ENCODE results near the gene TNPO1. TPM values are rescaled to one million over a fixed set of nuclear protein-coding genes. Genes with fewer than 3 reads are reported as not detected.

Gene TNPO1
- total RNA-seq, 1 experiment from 2014 or later, result 185 TPM

DNA sequence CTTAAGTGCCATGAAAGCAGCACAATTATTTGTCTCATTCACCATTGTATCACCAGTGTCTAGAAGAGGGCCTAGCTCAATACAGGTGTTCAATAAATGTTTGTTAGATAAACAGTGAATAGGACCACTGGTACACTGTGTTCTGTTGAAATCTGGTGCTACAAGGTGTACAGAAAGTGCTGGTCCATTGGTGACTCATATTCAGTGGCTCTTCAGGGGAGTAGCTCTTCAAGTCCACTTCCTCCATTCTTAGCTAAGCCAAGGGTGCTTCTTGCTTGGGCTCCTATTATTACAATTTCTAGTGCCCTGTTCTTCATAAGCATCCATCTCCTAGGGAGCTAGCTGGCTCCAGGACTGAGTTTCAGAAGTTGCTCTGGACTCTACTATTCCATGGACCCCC lies 133.0 kb downstream of the TNPO1 start:
- H3K27ac ChIP-seq, result no peak overlapping the region
- DNase-seq, result no peak
- no peaks in the 10 kb centered on the region for H3K36me3 ChIP-seq (ENCODE audit: low read depth)
- H3K9me3 ChIP-seq (ENCODE audit: insufficient read depth, low read depth), result no peaks in the 10 kb centered on the region; the same call in 1 of the 2 replicates
- H3K27me3 ChIP-seq (ENCODE audit: insufficient read depth, low read depth), result no peaks in the 10 kb centered on the region
- POLR2A ChIA-PET (ENCODE audit: unreplicated experiment), result no interaction called here
- no TSS peak for BruUV-seq (replicated peaks)
- CTCF ChIA-PET, result no interaction called here
- H3K9me2 ChIP-seq (ENCODE audit: insufficient read depth), result no peaks in the 10 kb centered on the region
- no peak overlapping the region for H3K4me3 ChIP-seq
- intact Hi-C loops (cut with micrococcal nuclease; ENCODE audit: unreplicated experiment), result no loop called here
- H3K4me1 ChIP-seq (replicated peaks; ENCODE audit: insufficient read depth), result peaks cover 37% of the 10 kb centered on the region
- no peak overlapping the region for H3K4me2 ChIP-seq
- TF ChIP-seq EZH2 (IDR thresholded peaks at IDR 0.05; ENCODE audit: low read depth), result no peak
- TF ChIP-seq, protein P1, sequence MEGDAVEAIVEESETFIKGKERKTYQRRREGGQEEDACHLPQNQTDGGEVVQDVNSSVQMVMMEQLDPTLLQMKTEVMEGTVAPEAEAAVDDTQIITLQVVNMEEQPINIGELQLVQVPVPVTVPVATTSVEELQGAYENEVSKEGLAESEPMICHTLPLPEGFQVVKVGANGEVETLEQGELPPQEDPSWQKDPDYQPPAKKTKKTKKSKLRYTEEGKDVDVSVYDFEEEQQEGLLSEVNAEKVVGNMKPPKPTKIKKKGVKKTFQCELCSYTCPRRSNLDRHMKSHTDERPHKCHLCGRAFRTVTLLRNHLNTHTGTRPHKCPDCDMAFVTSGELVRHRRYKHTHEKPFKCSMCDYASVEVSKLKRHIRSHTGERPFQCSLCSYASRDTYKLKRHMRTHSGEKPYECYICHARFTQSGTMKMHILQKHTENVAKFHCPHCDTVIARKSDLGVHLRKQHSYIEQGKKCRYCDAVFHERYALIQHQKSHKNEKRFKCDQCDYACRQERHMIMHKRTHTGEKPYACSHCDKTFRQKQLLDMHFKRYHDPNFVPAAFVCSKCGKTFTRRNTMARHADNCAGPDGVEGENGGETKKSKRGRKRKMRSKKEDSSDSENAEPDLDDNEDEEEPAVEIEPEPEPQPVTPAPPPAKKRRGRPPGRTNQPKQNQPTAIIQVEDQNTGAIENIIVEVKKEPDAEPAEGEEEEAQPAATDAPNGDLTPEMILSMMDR (conservative IDR thresholded peaks at IDR 0.05), result no peak
- peaks cover 7% of the 10 kb centered on the region; the same call in 1 of the 2 replicates for H3K79me2 ChIP-seq (ENCODE audit: low read depth)
- no peak overlapping the region for H2AFZ ChIP-seq
- H4K20me1 ChIP-seq (ENCODE audit: insufficient read depth), result no peaks in the 10 kb centered on the region
- H3F3A ChIP-seq (ENCODE audit: insufficient read depth, low read depth), result peaks cover 25% of the 10 kb centered on the region

GRCh38 chr5:72951671-72952468 lies 135.4 kb downstream of the TNPO1 start:
- Histone ChIP-seq H3K36me3 (ENCODE audit: low read depth) (no peaks in the 10 kb centered on the region), H2AFZ (no peak overlapping the region), H3F3A (ENCODE audit: insufficient read depth, low read depth) (peaks cover 41% of the 10 kb centered on the region), H3K79me2 (ENCODE audit: low read depth) (peaks cover 12% of the 10 kb centered on the region), H3K27ac (peak overlapping the region; percentile 78), H3K9me2 (ENCODE audit: insufficient read depth) (no peaks in the 10 kb centered on the region), H3K4me3 (no peak overlapping the region), H3K4me1 (replicated peaks; ENCODE audit: insufficient read depth) (peaks cover 43% of the 10 kb centered on the region), H3K4me2 (peak overlapping the region; percentile 45), H3K27me3 (ENCODE audit: insufficient read depth, low read depth) (no peaks in the 10 kb centered on the region), H4K20me1 (ENCODE audit: insufficient read depth) (no peaks in the 10 kb centered on the region), H3K9me3 (ENCODE audit: insufficient read depth, low read depth) (no peaks in the 10 kb centered on the region; the same call in 1 of the 2 replicates)
- POLR2A ChIA-PET (ENCODE audit: unreplicated experiment), result interaction anchor here (0.5 to 0.7 kb wide), 4 partner anchors 111 to 615 kb away, joined by 4 to 7 read pairs (median 6); no protein-coding TSS in a partner anchor
- TF ChIP-seq, protein P1 (conservative IDR thresholded peaks at IDR 0.05), result no peak
- no peak for TF ChIP-seq EZH2 (IDR thresholded peaks at IDR 0.05; ENCODE audit: low read depth)
- no TSS peak for BruUV-seq (replicated peaks)
- DNase-seq, result peak; percentile 25 to 86
- CTCF ChIA-PET, result no interaction called here
- intact Hi-C loops (cut with micrococcal nuclease; ENCODE audit: unreplicated experiment), result loop anchor here (5.0 to 10.0 kb wide), 3 partner anchors 170 to 593 kb away; partner anchors contain the start of gene TMEM171

DNA sequence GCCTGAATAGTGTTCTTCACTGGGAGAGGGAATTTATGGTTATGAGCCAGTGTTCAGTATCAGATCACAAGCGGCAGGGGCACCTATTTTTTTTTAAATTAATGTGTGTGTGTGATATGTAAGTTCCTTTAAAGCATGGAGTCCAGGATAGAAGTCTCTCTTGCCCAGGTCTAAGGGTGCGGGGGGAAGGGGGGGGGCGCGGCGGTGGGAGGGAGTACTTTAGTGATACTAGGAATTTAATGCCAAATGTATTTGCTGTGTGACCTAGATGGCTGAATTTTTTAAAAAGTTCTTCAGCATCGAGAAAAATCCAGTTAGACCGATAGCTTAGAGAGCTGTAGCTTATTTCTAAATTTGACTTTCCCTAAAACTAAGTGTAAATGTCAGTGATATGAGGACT lies 137.9 kb downstream of the TNPO1 start:
- Histone ChIP-seq H3K27me3 (ENCODE audit: insufficient read depth, low read depth) (no peaks in the 10 kb centered on the region), H3K4me1 (replicated peaks; ENCODE audit: insufficient read depth) (peaks cover 61% of the 10 kb centered on the region), H3K9me3 (ENCODE audit: insufficient read depth, low read depth) (no peaks in the 10 kb centered on the region; the same call in 1 of the 2 replicates), H4K20me1 (ENCODE audit: insufficient read depth) (no peaks in the 10 kb centered on the region), H3K27ac (peak overlapping the region; percentile 99), H3K36me3 (ENCODE audit: low read depth) (no peaks in the 10 kb centered on the region), H3K4me3 (peak overlapping the region; percentile 74; the same call in 1 of the 2 replicates), H2AFZ (peak overlapping the region; percentile 65), H3K4me2 (peak overlapping the region; percentile 94), H3K9me2 (ENCODE audit: insufficient read depth) (no peaks in the 10 kb centered on the region), H3K79me2 (ENCODE audit: low read depth) (peaks cover 37% of the 10 kb centered on the region), H3F3A (ENCODE audit: insufficient read depth, low read depth) (peaks cover 49% of the 10 kb centered on the region)
- no peak for DNase-seq
- intact Hi-C loops (cut with micrococcal nuclease; ENCODE audit: unreplicated experiment), result loop anchor here (5.0 to 10.0 kb wide), 3 partner anchors 168 to 590 kb away; partner anchors contain the start of gene TMEM171
- POLR2A ChIA-PET (ENCODE audit: unreplicated experiment), result interaction anchor here (0.6 kb wide), 1 partner anchor 393 kb away, joined by 3 read pairs; no protein-coding TSS in a partner anchor
- CTCF ChIA-PET, result no interaction called here
- no peak for TF ChIP-seq EZH2 (IDR thresholded peaks at IDR 0.05; ENCODE audit: low read depth)
- TF ChIP-seq, protein P1 (conservative IDR thresholded peaks at IDR 0.05), result no peak
- no TSS peak for BruUV-seq (replicated peaks)
